SU-DHL-6 (cell line): ENCODE measurements around the gene CREB5.

ENCODE experiments used
- H2AFZ ChIP-seq: fragments of 200-600 bp; sonication (generic); 2 replicates; pipeline ENCODE4 v1.6.1; 2014; ENCODE audit warnings: low read depth, mild to moderate bottlenecking, moderate library complexity, mixed read lengths, antibody characterized with exemption, low read length; ENCODE audit not compliant: severe bottlenecking
- H3F3A ChIP-seq: fragments of 200-600 bp; shearing (Covaris generic); 2 replicates; pipeline ENCODE4 v1.6.0; 2016; ENCODE audit warnings: antibody characterized with exemption, mild to moderate bottlenecking; ENCODE audit not compliant: insufficient read depth
- H3K27ac ChIP-seq: fragments of 200-600 bp; sonication (generic); 2 replicates; pipeline ENCODE4 v1.5.1; 2016; ENCODE audit warnings: low read depth, mild to moderate bottlenecking, low read length, moderate library complexity, mixed read lengths
- H3K27me3 ChIP-seq: fragments of 200-600 bp; sonication (generic), shearing (Covaris generic); 2 replicates; pipeline ENCODE4 v1.6.0; 2014; ENCODE audit warnings: mild to moderate bottlenecking, low read length
- H3K36me3 ChIP-seq: fragments of 200-600 bp; sonication (generic); 2 replicates; pipeline ENCODE4 v1.6.1; 2014; ENCODE audit warnings: mild to moderate bottlenecking, low read length, mixed read lengths
- H3K4me2 ChIP-seq: fragments of 300-600, 200-600 bp; shearing (Covaris generic), sonication (generic); 2 replicates; pipeline ENCODE4 v1.6.0; 2014; ENCODE audit warnings: low read length, low read depth, mild to moderate bottlenecking; ENCODE audit not compliant: poor library complexity, severe bottlenecking
- H3K4me3 ChIP-seq: fragments of 200-600 bp; sonication (generic); 2 replicates; pipeline ENCODE4 v1.5.1; 2014; ENCODE audit warnings: antibody characterized with exemption, low read length, mild to moderate bottlenecking, mixed read lengths; ENCODE audit not compliant: insufficient read depth, poor library complexity, severe bottlenecking
- H3K79me2 ChIP-seq: fragments of 200-600 bp; sonication (generic); 2 replicates; pipeline ENCODE4 v1.6.1; 2014; ENCODE audit warnings: mild to moderate bottlenecking, low read length, moderate library complexity; ENCODE audit not compliant: insufficient read depth
- H3K9ac ChIP-seq: fragments of 200-600 bp; sonication (generic); 2 replicates; pipeline ENCODE4 v1.7.0; 2014; ENCODE audit warnings: mild to moderate bottlenecking, low read length
- H3K9me2 ChIP-seq: fragments of 200-600 bp; sonication (generic); replicated peaks from 2 replicates; pipeline ENCODE4 v1.6.1; 2014; ENCODE audit warnings: low read length; ENCODE audit not compliant: insufficient read depth
- H3K9me3 ChIP-seq: fragments of 200-600 bp; sonication (generic); 2 replicates; pipeline ENCODE4 v1.6.1; 2014; ENCODE audit warnings: low read length, mixed read lengths; ENCODE audit not compliant: insufficient read depth
- H4K20me1 ChIP-seq: fragments of 200-600 bp; sonication (generic); 2 replicates; pipeline ENCODE4 v1.6.1; 2014; ENCODE audit warnings: low read depth, mild to moderate bottlenecking, antibody characterized with exemption, low read length, moderate library complexity, mixed read lengths
- CTCF ChIP-seq: fragments of 200-600 bp; sonication (generic); IDR thresholded peaks from one replicate; pipeline ENCODE4 v1.5.1; 2017; ENCODE audit warnings: antibody characterized with exemption, mild to moderate bottlenecking, low read length, moderate library complexity; ENCODE audit not compliant: insufficient read depth, poor library complexity, severe bottlenecking
- EZH2phosphoT487 ChIP-seq: fragments of 200-600 bp; sonication (generic), shearing (Covaris generic); conservative IDR thresholded peaks from 2 replicates; pipeline ENCODE4 v1.6.1; 2018; ENCODE audit warnings: mild to moderate bottlenecking, antibody characterized with exemption, low read length, moderate library complexity, mixed read lengths

CREB5 gene

GRCh38 chr7:28714459-28715120 is 302.3 kb downstream of the CREB5 start:
- Histone ChIP-seq H3K9me2 (no peaks in the 10 kb centered on the region), H3K27me3 (no peaks in the 10 kb centered on the region), H3K9ac (no peak overlapping the region), H3K36me3 (0 out of 2 replicates have a peak, but pooled peaks cover 4% of the 10 kb centered on the region), H3K4me2 (no peak overlapping the region), H3K9me3 (no peaks in the 10 kb centered on the region), H4K20me1 (0 out of 2 replicates have a peak, but pooled peaks cover 6% of the 10 kb centered on the region), H2AFZ (no peak overlapping the region), H3K4me3 (no peak overlapping the region), H3F3A (no peaks in the 10 kb centered on the region), H3K27ac (no peak overlapping the region), H3K79me2 (peaks cover 16% of the 10 kb centered on the region; the same call in 1 of the 2 replicates)
- TF ChIP-seq CTCF (no peak), EZH2phosphoT487 (no peak)

- Histone ChIP-seq H3K4me2 (no peak overlapping the region), H3K9ac (no peak overlapping the region), H3K27ac (no peak overlapping the region), H3K9me2 (no peaks in the 10 kb centered on the region), H2AFZ (no peak overlapping the region), H4K20me1 (0 out of 2 replicates have a peak, but pooled peaks cover 6% of the 10 kb centered on the region), H3K79me2 (peaks cover 5% of the 10 kb centered on the region; the same call in 1 of the 2 replicates), H3K9me3 (no peaks in the 10 kb centered on the region), H3K27me3 (no peaks in the 10 kb centered on the region), H3K36me3 (0 out of 2 replicates have a peak, but pooled peaks cover 8% of the 10 kb centered on the region), H3K4me3 (no peak overlapping the region), H3F3A (no peaks in the 10 kb centered on the region)
- TF ChIP-seq EZH2phosphoT487 (no peak), CTCF (no peak)
Measured at GRCh38 chr7:28717445-28718054, 305.2 kb downstream of the CREB5 start.

- Histone ChIP-seq H3K4me2 (no peak overlapping the region), H3K4me3 (no peak overlapping the region), H3K79me2 (peaks cover 5% of the 10 kb centered on the region; the same call in 1 of the 2 replicates), H3K9me3 (no peaks in the 10 kb centered on the region), H3K36me3 (0 out of 2 replicates have a peak, but pooled peaks cover 8% of the 10 kb centered on the region), H2AFZ (no peak overlapping the region), H3K9me2 (no peaks in the 10 kb centered on the region), H3K27ac (no peak overlapping the region), H3F3A (no peaks in the 10 kb centered on the region), H3K27me3 (no peaks in the 10 kb centered on the region), H3K9ac (no peak overlapping the region), H4K20me1 (0 out of 2 replicates have a peak, but pooled peaks cover 6% of the 10 kb centered on the region)
- TF ChIP-seq EZH2phosphoT487 (no peak), CTCF (no peak)
Measured at GRCh38 chr7:28718055-28718481, 305.8 kb downstream of the CREB5 start.
